ENCODE measurements around the gene GPR50.

Gene GPR50

GRCh38 chrX:151176231-151176750 lies at the start of gene GPR50:
Gene GPR50 (plus strand): TSS chrX:151176584. CDS start chrX:151176722, 138 bp downstream.
- no peak for DNase-seq (ENCODE audit: low read depth)

DNA sequence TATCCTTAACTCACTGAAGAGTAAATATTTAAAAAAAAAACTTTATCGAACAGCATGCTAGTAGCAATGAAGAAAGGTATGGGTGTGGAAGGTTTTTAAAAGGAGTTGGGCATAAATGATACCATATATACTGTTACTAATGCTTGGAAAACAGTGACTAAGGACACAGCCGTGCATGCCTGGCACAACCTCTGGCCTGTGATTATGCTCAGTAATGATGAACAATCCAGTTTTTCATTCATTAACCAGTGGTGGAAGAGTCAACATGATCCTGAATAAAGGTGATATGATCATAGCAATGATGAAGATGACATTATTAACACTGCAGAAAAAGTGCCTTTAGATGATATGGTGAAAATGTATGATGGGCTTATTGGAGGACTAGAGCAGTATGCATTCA lies 43.9 kb upstream of the GPR50 start:
- DNase-seq (ENCODE audit: low read depth) = no peak

GRCh38 chrX:151151665-151152267 lies 24.6 kb upstream of the GPR50 start:
- no peak for DNase-seq (ENCODE audit: low read depth)

GRCh38 chrX:151153086-151153485 lies 23.3 kb upstream of the GPR50 start:
- DNase-seq (ENCODE audit: low read depth) = no peak

- DNase-seq (ENCODE audit: low read depth) = no peak
These were observed 22.7 kb upstream of the GPR50 start for GRCh38 chrX:151153667-151154066.

DNA sequence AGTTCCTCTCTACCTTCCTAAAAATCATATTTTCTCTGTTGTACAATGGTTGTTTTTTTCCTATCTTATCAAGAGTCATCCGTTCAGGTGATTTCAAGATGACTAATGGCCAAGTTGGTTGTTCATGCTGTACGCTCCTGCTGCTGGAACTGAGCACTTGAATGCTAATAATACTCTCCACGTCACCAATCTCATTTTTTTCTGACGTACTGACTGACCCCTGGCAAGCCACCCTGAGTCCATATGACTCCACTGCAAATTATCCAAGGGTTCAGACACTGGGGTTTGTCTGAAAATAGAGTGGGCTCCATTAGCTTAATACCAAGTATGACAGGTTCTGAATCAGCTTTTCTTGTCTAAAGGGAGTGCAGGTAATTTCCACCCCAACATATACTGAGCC lies 21.1 kb upstream of the GPR50 start:
- DNase-seq (ENCODE audit: low read depth) = no peak

DNA sequence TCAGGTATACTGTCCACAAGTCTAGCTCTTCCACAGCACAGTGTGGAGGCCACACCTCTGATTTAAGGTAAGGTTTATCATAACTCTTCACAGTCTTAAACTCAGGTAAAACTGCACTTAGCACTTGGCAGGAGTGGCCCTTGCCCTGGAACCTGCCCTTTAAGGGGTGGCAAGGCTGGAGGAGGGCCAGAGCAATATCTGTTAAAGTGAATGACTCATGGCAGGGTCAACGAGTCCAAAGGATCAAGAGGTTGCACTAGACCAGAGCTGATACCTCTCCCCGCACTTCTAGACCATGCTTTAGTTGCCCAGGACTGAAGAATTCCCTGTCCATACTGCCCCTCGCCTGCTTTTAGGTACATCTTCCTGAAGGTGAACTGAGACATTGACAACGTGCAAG lies 14.7 kb upstream of the GPR50 start:
- DNase-seq (ENCODE audit: low read depth) = no peak

DNA sequence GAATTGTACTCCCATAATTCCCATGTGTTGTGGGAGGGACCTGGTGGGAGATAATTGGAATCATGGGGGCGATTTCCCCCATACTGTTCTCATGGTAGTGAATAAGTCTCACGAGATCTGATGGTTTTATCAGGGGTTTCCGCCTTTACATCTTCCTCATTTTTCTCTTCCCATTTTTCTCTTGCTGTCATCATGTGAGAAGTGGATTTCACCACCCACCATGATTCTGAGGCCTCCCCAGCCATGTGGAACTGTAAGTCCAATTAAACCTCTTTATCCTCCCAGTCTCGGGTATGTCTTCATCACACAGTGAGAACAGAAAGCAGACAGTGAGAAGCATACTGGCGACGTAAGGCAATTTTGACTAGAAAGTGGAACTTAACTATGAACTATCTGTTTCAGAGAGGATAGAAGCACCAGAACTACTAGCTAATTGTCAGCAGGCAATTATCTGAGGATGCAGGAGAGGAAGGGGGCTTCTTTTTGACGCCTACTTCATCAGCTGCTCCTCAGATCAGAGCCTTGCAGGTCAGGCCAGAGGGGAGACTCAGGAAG lies 8.5 kb upstream of the GPR50 start:
- DNase-seq (ENCODE audit: low read depth) = no peak

DNA sequence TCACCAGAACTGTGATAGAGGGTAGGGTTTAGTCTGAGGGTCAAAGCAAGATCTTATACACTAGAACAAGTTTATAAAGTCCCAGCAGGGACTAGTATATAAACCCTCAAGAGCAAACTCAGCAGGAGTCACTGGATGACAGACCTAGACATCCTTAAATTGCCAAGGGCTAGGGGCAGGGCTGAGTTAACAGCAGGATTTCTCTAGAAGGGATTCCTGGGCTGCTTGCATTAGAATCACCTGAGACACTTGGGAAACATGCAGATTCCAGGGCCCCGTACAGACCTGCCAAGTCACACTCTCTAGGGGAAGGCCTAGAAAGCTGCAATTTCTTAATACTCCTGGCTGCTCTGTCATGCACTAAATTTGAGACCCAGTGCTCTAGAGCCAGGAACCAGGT lies 6.6 kb upstream of the GPR50 start:
- DNase-seq (ENCODE audit: low read depth) = no peak

GRCh38 chrX:151174581-151175282 lies 1.7 kb upstream of the GPR50 start:
- no peak for DNase-seq (ENCODE audit: low read depth)

DNA sequence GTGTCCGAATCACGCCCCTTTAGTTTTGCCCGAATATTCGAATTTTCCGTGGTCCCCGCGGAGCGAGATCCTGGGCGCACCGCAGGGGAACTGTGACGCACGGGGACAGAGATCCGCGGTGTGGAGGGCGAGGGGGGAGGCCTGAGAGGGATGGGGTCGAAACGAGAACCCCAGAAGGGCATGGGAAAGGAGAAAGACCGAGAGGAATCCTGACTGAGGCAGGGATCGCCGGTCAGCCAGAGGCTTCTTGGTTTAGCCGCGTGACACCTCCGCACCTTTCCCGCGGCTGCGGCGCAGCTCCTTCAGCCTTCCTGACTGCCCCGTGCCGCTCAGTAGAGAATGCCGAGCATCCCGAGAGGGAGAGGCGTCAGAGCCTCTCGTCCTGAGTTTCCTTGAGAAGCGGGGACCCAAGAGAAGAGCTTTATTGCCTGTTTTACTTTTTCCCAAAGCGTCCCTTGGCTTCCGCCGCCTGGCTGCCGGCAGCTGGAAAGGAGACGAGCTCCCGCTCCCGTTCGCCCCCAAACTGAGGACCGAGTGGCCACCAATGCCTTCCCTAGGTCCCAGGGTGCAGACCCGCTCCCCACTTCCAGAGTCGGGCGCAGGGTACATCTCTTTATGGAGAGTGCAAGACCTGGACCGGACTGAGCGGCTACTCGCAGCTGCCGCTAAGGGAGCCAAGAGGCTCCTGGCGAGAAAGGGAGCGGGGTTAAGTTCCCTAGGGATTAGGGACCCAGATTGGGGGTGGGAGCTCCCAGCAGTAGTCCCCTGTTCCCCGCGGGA lies 911 bp upstream of the GPR50 start:
- DNase-seq (ENCODE audit: low read depth) = no peak

GRCh38 chrX:151177141-151178027 lies 1.0 kb downstream of the GPR50 start:
- DNase-seq (ENCODE audit: low read depth) = no peak

DNA sequence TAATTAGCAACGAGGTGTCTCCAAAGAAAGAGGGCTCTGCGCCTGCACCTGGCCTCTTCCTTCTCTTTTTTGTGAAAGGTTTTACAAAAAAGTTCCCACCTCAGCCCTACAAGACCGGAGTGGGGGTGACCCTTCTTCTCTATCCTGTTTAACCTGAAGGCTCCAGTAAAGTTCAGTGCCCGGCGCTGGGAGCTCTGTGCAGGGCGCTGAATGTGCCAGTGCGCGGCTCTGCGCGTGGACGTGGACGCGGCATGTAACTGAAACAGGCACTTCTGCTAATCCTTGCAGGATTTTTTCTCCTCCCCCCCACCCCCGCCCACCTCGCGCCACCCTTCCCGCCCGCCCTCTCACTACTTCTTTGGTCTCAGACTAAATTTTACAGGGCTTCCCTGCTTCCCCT lies 2.4 kb downstream of the GPR50 start:
- no peak for DNase-seq (ENCODE audit: low read depth)

- no peak for DNase-seq (ENCODE audit: low read depth)
These were observed 4.0 kb downstream of the GPR50 start for GRCh38 chrX:151180400-151180799.

GRCh38 chrX:151181088-151181487 lies 4.7 kb downstream of the GPR50 start:
- DNase-seq (ENCODE audit: low read depth) = no peak

DNA sequence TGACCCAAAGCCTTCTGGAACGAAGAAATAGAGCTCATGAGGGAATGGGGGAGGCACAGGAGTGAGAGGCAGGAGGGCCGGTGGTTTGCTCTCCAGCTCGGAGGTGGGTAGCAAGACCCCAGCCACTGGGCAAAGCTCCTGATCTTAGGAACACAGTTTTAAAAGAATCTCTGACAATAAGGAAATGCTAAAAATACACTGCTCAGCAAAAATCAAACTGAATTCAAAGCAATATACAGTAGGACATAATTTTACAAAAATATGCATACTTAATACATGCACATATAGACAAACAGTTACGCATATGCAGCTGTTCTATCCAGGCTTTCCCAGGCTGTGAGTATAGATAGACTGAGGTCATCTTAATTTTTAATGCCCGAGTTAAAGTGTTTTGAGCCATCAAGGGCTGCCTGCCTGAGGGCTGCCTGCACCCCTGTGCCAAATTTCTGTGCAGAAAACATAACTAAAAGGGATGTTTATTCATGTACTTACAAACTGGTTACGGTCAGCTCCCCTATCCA lies 6.9 kb downstream of the GPR50 start:
- no peak for DNase-seq (ENCODE audit: low read depth)

- no peak for DNase-seq (ENCODE audit: low read depth)
These were observed 7.7 kb downstream of the GPR50 start for GRCh38 chrX:151183912-151184565.

DNA sequence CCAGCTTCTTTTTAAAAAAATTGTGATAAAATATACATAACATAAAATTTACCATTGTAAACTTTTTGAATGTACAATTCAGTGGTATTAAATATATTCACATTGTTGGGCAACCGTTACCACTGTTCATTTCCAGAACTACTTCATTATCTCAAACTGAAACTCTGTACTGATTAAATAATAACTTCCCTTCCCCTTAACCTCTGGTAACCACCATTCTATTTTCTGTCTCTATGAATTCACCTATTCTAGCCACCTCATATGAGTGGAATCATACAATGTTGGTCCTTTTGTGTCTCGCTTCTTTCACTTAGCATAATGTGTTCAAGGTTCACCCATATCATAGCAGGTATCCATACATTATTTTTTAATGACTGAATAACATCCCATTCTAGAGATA lies 8.3 kb downstream of the GPR50 start:
- no peak for DNase-seq (ENCODE audit: low read depth)

DNA sequence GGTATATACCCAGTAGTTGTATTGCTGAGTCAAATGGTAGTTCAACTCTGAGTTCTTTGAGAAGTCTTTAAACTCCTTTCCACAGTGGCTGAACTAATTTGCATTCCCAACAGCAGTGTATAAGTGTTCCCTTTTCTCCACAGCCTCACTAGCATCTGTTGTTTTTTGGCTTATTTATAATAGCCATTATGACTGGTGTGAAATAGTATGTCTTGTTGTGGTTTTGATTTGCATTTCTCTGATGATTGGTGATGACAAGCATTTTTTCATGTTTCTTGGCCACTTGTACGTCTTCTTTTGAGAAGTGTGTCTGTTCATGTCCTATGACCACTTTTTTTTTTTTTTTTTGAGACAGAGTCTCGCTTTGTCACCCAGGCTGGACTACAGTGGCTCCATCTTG lies 30.5 kb downstream of the GPR50 start:
- no peak for DNase-seq (ENCODE audit: low read depth)

GRCh38 chrX:151225843-151226242 lies 49.5 kb downstream of the GPR50 start:
- no peak for DNase-seq (ENCODE audit: low read depth)

GRCh38 chrX:151226941-151227340 lies 50.6 kb downstream of the GPR50 start:
- no peak for DNase-seq (ENCODE audit: low read depth)

Data from non-pigmented ciliary epithelial cell (primary cell).